Vagina (tissue), 2 donors: ENCODE measurements around the gene PCDHGA10.

Source experiments
- CTCF ChIP-seq, 3 experiments: fragments of 450-650 bp in 2 of 3; fragments of 200-600 bp in 1 of 3; sonication (generic) in 1 of 3; IDR thresholded peaks; one replicate each; pipeline ENCODE4 v1.5.1; 2017 to 2019; ENCODE audit warnings: antibody characterized with exemption in 3 of 3, mild to moderate bottlenecking in 2 of 3, moderate library complexity in 2 of 3
- POLR2A ChIP-seq, 2 donors: fragments of 450-650 bp; IDR thresholded peaks; one replicate each; pipeline ENCODE4 v1.6.1; 2017; ENCODE audit warnings: antibody characterized with exemption in 2 of 2, mild to moderate bottlenecking in 2 of 2, moderate library complexity in 2 of 2

GRCh38 chr5:141369994-141370848 is 42.6 kb upstream of the PCDHGA10 start, which contains the start of gene PCDHGB3:
- no peak for TF ChIP-seq POLR2A (IDR thresholded peaks at IDR 0.05)
- no peak for TF ChIP-seq CTCF (IDR thresholded peaks at IDR 0.05)
